ENCODE results near the gene SUPT20HL1.
"Not testable (repeated sequence)": the region's sequence is repeated elsewhere in the genome, so short reads cannot be mapped to it uniquely, and the experiment has no call there.

SUPT20HL1 gene

DNA sequence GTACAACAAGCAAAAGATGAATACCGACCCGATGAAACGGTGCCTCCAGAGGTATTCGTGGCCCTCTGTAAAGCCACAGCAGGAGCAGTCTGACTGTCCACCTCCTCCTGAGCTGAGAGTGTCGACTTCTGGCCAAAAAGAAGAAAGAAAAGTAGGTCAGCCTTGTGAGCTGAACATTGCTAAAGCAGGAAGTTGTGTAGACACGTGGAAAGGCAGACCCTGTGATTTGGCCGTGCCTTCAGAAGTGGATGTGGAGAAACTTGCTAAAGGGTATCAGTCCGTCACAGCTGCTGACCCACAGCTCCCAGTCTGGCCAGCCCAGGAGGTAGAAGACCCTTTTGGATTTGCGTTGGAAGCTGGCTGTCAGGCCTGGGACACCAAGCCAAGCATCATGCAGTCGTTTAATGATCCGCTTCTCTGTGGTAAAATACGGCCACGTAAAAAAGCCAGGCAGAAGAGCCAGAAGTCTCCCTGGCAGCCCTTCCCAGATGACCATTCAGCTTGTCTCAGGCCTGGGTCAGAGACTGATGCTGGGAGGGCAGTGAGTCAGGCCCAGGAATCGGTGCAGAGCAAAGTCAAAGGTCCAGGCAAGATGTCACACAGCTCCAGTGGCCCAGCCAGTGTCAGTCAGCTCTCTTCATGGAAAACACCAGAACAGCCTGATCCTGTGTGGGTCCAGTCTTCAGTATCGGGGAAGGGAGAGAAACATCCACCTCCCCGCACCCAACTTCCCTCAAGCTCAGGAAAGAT is 3.2 kb downstream of the SUPT20HL1 start:
- not testable (repeated sequence) for DNase-seq (ENCODE audit: low spot score)

DNA sequence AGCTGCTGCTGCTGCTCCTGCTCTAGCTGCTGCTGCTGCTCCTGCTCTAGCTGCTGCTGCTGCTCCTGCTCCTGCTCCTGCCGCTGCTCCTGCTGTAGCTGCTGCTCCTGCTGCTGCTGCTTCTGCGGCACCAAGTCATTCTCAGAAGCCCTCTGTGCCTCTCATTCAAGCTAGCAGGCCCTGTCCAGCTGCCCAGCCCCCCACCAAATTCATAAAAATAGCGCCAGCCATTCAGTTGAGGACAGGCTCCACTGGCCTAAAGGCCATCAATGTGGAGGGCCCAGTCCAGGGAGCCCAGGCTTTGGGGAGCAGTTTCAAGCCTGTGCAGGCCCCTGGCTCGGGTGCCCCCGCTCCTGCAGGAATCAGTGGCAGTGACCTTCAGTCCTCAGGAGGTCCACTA is 3.9 kb downstream of the SUPT20HL1 start:
- DNase-seq (ENCODE audit: low spot score): no peak

DNA sequence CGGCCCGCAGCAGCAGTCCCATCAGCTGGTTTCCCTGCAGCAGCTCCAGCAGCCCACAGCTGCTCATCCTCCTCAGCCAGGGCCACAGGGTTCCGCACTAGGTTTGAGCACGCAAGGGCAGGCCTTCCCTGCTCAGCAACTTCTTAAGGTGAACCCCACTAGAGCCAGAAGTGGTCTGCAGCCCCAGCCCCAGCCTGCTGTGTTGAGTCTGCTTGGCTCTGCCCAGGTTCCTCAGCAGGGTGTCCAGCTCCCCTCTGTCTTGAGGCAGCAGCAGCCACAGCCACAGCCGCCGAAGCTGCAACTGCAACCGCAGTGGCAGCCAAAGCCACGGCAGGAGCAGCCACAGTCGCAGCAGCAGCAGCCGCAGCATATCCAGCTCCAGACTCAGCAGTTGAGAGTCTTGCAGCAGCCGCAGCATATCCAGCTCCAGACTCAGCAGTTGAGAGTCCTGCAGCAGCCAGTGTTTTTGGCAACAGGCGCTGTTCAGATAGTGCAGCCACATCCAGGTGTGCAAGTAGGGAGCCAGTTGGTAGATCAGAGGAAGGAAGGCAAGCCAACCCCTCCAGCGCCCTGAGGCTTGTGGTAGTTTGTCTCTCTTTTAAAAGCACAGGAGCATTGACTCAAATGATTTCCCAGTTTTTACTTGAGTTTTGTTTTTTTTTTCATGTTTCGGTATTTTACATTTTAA is 4.6 kb downstream of the SUPT20HL1 start:
- DNase-seq (ENCODE audit: low spot score): no peak

DNA sequence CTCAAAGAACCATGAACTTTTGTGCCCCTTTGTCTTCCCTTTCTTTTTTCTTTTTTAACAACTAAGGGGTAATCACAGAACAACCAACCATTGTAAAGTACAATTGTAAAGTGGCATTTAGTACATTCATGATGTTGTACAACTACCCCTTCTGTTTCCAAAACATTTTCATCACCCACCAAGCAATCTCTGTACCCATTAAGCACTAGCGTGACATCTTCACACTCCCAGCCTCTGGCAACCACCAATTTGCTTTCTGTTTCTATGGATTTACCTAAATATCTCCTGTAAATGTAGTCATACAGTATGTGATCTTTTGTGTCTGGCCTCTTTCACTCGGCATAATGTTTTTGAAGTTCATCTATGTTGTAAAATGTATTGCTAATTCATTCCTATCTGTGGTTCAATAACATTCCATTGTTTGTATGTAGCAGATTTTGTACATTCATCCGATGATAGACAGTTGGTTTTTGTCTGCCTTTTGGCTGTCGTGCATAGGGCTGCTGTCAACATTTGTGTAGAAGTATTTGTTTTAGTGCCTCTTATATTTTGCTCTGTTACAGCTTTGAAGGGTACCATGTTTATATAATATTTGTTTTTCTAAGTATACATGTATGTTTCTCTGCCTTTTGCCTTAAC is 6.4 kb downstream of the SUPT20HL1 start:
- DNase-seq (ENCODE audit: low spot score): not testable (repeated sequence)

DNA sequence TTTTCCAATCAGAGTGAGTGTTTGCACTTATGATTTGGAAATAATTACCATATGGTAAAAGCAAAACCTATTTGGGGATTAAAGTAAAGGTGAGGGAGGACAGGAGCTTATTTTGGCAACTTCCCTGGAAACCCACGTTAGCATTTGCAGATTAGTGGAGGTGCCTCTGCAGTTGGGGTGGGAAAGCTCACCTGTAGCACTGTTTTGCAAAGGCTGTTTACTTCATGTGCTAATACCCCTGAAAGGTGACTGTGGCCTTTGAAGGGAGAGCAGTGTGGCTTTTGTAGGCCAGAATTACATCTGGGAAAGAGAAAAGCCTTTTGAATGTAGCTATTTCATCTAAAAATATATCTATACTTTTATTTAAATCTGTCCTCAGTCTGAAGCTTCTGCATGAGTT is 9.4 kb downstream of the SUPT20HL1 start:
- no peak for DNase-seq (ENCODE audit: low spot score)

DNA sequence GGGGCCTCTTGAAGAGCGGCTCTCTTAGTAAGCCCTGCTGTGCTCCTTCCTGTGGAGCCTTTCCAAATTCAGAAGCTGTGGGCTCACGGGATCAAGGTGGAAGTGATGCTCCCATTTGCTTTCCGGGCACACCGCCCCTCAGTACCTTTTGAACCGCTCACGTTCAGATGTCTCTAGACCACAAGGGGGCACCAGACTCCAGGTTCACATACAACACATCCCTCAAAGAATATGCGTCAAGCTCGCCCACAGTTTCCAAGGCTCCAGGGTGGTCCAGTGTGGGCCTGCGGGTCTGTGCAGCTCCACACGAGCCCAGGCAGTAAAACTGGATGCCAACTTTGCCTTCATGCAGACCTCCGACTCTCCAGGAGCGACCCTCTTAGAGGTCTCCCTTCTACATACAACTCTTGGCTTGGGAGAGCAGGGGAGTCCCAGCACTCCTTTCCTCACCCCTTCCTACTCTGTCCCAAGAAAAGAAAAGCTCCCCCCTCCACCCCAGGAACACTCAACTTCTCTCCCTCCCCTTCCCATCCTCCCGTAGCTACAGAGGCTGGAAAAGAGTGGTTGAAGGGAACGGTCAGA is 11.0 kb downstream of the SUPT20HL1 start:
- DNase-seq (ENCODE audit: low spot score): peak; percentile 62

DNA sequence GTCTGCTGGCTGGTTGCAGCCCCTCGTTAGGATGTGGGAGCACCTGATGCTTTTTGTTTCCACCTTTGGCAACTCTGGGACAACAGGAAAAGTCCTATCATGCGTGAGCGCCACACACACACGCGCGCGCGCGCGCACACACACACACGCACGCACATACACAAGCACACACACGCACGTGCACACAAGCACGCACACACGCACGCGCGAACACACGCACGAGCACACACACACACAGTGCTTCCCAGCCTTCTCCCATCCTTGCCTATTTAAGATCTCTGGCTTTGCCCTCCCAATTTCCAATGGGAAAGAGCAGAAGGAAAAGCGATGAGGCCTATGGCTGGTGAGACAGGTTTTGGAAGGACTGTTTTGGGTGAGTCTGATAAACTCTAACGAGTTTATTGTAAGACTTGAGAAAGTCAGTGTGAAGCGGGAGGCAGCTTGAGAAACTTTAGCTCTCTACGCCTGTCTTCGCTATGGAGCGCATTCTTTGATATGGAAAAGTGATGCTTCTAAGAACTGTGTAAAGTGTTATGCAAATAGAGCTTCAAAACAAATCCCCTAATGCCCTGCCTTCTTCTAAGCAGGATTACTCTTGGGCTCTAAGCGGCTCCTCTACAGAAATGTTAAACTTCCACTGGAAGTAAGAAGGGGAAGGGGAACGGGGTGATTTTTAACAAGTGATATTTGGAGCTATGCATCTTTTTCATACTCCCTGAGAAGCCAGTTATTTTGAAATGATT is 11.8 kb downstream of the SUPT20HL1 start:
- DNase-seq (ENCODE audit: low spot score): no peak

DNA sequence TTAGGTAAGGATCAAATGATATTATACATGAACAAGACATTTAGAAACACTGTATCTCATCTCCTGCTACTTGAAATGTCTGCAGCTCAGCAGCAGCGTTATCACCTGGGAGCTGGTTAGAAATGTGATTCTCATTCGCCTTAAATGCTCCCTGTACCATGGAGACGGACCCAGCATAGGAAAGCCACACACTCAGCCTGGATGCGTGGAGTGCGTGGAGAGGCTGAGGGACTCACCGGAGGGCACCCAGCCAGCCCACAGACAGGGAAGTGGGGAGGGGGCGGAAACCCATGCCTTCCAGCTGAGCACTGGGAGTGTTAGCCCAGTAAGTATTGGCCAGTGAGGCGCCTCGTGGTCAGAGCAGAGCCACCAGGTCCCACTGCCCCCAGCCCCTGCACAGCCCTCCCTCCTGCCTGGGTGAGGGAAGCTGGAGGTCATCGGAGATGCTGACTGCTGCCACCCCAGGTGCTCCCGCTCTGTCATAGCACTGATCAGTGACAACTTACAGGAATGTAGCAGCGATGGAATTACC is 15.2 kb downstream of the SUPT20HL1 start:
- DNase-seq (ENCODE audit: low spot score): no peak

DNA sequence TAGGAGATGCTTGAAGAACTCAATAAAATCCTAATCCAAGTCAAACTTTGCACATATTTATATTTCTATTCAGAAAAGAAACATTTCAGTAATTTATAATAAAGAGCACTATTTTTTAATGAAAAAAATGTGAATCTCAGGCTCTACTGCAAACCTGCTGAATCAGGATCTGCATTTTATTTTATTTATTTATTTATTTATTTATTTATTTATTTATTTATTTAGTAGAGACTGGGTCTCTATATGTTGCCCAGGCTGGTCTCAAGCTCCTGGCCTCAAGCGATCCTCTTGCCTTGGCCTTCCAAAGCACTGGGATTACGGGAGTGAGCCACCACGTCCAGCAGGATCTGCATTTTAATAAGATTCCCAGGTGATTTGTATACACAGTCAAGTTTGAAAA is 16.0 kb downstream of the SUPT20HL1 start:
- no peak for DNase-seq (ENCODE audit: low spot score)

DNA sequence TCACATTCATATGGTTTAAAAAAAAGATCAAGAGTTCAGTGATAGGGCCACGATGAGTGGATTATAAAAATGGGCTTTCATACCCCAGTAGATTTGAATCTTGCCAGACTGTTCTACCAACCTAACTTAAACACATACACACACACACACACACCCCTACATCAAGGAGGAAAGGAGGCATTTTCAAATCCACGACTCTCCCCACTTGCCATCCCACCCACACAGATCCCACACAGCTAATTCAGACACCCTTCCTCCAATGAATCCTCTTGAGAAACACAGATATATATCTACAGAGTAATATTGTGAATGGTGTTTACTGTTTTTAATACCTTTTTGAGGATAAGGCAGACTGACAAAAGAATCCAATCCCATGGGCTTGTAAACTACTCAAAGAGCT is 16.8 kb downstream of the SUPT20HL1 start:
- DNase-seq (ENCODE audit: low spot score): no peak

DNA sequence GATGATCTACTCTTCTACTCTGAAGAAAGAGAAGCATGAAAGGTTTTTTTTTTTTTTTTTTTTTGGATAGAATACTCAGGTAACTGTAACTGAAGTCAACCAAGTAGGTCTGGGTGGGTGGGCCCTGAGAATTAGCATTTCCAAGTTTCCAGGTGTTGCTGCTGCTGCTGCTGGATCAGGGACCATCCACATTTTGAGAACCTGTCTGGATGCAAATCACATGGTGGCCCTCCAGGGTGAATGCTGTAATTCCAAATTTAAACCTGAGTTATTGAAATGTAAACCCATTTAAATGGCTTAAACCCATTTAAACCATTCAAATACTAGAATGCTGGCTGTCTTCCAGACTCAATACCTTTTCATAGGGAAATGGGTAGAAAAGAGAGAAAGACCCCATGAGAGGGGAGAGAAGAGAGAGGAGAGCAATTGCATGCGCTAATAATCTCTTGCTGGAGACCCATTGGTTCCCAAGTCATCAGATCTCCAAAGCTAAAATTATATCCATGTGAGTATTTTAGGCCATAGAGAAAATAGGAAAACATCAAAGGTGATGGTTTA is 17.6 kb downstream of the SUPT20HL1 start:
- DNase-seq (ENCODE audit: low spot score): no peak

DNA sequence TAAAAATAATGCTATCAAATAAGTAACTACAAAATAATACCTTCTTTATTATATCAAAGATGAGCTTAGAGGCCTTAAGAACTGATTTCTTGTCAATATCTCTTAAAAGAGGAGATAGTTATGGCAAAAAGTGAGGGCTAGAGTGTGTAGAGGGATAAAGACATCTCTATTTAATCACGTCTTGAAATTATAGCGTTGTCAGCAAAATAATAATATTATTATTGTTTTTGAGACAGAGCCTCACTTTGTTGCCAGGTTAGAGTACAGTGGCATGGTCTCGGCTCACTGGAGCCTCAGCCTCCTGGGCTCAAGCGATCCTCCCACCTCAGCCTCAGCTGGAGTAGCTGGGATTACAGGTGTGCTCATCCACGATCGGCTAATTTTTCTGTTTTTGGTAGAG is 18.3 kb downstream of the SUPT20HL1 start:
- DNase-seq (ENCODE audit: low spot score): no peak

DNA sequence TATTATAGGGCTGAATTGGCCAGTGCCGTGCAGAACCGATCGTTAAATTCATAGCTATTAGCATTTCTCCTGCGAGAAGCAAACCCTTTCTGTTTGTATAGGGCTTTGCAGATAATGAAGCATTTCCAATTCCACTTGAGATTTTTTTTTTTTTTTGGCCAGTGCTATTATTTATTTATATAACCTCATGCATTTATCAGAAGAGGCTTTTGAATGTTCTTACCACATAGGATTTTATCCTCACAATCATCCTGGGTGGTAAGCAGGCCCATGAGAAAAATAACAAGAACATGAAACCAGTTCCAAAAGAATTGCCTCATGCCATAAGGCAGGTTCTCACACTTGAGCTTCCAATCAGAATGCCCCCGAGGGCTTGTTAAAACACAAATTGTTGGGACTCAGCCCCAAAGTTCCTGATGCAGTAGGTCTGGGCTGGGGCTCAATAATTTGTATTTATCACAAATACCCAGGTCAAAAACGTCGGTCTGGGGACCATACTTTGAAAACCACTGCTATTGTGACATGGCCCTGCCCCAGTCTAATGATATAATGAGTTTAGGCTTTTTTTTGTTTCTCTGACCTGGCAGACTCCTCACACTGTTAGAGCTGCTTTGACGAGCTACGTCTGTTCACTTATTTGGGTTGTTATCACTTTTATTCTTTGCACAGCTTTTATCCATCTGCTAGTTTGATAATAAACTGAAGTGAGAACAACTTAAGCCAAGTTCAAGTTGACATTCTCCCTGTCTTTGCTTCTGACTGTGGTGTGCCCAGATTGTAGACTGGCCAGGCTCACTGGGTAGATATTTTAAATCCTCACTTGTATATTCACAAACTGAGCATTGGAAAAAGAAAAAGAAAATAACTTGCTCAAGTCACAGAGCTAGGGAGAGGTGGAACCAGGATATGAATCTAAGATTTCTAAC is 20.1 kb downstream of the SUPT20HL1 start:
- no peak for DNase-seq (ENCODE audit: low spot score)

DNA sequence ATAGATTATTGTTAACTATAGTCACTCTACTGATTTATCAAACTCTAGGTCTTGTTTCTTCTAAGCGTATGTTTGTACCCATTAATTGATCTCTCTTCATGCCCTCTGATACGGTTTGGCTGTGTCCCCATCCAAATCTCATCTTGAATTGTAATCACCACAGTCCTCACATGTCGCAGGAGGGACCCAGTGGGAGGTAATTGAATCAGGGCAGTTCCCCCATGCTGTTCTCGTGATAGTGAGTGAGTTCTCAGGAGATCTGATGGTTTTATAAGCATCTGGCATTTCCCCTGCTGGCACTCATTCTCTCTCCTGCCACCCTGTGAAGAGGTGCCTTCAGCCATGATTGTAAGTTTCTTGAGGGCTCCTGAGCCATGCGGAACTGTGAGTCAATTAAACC is 21.9 kb downstream of the SUPT20HL1 start:
- not testable (repeated sequence) for DNase-seq (ENCODE audit: low spot score)

DNA sequence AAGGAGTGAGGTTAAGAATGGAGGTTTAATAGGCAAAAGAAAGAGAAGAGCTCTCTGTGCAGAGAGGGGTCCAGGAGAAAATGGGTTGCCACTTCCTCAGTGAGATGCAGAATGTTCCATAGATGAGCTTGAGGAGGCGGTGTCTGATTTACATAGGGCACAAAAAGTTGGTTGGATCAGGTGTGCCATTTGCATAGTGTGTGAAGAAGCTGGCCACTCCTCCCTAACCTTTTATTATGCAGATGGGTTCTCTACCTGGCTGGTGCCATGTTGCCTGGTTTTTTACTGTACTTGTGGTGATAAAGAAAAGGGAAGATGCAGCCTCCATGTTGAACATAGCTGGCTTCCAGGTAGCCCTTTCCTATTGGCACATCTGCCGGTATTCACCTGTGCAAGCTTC is 27.3 kb downstream of the SUPT20HL1 start:
- DNase-seq (ENCODE audit: low spot score): no peak

DNA sequence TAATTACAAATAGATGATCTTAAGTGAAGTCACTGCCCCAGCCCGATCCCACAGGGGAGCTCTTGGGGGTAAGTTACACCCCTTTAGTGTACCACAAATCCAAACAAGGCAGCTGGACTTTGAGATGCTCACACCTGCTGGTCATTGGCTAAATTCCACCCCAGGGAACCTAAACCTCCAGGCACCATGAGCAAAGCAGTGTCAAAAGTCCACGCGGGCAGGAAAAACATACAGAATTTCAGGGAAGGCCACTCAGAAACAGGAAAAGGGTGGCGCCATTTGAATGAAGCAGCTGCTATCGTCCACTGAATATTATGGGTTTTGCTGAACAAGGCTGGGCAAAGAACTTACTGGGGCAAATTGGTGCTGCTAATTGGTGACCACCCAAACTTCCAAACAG is 30.9 kb downstream of the SUPT20HL1 start:
- DNase-seq (ENCODE audit: low spot score): no peak

DNA sequence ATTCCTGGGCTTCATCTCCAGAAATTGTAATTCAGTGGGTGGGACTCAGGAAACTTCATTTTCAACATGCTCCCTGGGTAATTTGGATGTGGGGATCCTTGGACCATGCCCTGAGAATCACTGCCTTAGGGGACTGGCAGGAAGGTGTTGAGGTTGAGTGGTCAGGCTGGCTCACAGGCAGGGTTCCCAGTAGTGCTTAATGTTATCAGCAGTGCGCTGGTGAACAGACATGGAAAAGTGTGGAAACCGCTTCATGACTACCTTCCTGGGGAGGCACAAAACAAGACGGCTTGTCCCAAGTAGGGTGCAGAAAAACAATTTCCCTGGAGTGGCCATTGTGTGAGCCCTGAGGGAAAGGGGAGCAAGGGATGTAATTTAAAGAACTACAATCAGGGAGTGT is 31.4 kb downstream of the SUPT20HL1 start:
- no peak for DNase-seq (ENCODE audit: low spot score)

DNA sequence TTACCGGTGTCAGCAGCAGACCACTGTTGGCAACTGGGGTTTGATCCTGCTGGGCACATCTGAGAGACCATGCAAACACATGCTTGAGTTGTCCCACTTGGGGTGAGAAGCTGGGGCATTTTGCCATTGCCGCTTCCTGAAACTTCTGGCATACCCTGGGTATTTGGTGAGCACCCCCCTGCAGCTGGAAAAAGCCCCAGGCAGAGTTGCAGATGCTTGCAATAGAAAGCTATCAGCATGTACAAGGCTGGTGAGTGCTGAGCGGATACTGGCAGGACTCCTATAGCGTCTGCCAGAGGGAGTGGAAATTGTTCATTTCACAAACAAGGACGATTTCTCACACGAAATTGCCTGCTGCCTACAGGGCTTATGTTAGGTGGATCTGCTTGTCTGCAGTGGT is 32.3 kb downstream of the SUPT20HL1 start:
- no peak for DNase-seq (ENCODE audit: low spot score)

DNA sequence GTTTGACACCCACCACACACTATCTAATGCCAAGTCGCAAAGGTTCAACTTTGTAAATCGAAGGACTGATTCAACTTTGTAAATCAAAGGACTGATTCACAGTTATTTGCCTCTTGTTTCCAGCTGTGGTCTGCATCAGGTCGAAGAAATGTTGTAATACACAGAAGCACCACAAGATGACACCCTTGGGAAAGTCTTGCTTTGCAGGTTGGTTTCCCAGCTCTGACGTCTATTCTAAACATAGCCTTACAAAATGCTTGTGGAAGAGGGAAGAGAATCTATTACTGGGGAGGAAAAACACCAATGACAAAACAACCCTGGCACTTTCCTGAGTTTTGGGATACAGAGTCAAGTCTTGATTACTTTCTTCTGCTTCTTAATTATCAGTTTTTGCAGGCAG is 35.3 kb downstream of the SUPT20HL1 start:
- peak; percentile 77 for DNase-seq (ENCODE audit: low spot score)

DNA sequence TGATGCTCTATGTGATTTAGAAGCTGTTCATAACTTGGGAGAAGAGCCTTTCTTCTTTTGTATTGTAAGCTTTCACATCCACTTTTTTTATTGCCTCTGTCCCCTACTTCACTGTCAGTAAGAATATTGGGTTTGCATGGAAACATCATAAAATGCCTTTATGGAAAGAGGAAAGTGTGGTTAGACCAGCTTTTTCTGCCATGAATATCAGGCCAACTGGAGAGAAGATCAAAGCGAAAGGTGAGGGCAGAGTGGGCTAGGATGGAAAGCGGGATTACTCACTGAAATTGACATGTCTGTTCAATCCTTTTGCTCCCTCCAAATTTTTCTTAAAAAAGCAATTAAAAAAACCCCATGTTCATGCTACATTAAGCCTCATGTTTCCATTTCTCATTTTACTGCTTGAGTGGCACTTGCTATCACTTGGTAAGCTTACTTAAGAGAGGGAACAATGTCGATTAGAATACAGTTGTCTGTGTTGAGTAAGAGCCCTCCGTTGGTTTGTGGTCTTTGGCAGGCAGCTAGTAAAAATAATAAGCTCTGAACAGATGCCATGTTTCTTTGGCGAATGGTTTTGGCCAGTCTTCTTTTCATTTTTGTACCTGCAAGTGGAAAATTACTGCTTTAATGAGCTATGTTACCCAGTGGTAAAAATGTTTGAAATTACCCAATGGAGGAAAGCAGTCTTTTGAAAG is 35.9 kb downstream of the SUPT20HL1 start:
- no peak for DNase-seq (ENCODE audit: low spot score)
